Astrocyte (in vitro differentiated cells and primary cell): Measurements from ENCODE around the gene MASP1. TPM values are rescaled to one million over a fixed set of nuclear protein-coding genes. Genes with fewer than 3 reads are reported as not detected.

Experiments used
- DNase-seq: peaks from one replicate; pipeline ENCODE4 v3.0.0-alpha.2; 2010; ENCODE audit warnings: low read depth
- FAIRE-seq: peaks from 2 replicates; lab custom pipeline; 2011; peaks lifted over from hg19 to GRCh38; lab: Jason Lieb, UNC
- H2AFZ ChIP-seq: 2 replicates; pipeline ENCODE4 v1.6.0; 2012; ENCODE audit warnings: low read depth, low read length, inconsistent platforms
- H3K27ac ChIP-seq: 2 replicates; pipeline ENCODE4 v1.5.1; 2011; ENCODE audit warnings: low read depth, low read length, inconsistent platforms
- H3K27me3 ChIP-seq: 2 replicates; pipeline ENCODE4 v1.6.0; 2011; ENCODE audit warnings: low read length, inconsistent platforms; ENCODE audit not compliant: insufficient read depth
- H3K36me3 ChIP-seq: 2 replicates; pipeline ENCODE4 v1.5.1; 2011; ENCODE audit warnings: low read length, inconsistent platforms; ENCODE audit not compliant: insufficient read depth
- H3K4me1 ChIP-seq: 2 replicates; pipeline ENCODE4 v1.5.1; 2011; ENCODE audit warnings: low read length, inconsistent platforms; ENCODE audit not compliant: insufficient read depth
- H3K4me2 ChIP-seq: 2 replicates; pipeline ENCODE4 v1.6.0; 2012; ENCODE audit warnings: low read length, inconsistent platforms
- H3K4me3 ChIP-seq: 2 replicates; pipeline ENCODE4 v1.5.1; 2011; ENCODE audit warnings: low read depth, mild to moderate bottlenecking, low read length, inconsistent platforms; ENCODE audit not compliant: insufficient read depth
- H3K79me2 ChIP-seq: 2 replicates; pipeline ENCODE4 v1.6.0; 2012; ENCODE audit warnings: mild to moderate bottlenecking, low read length, inconsistent platforms; ENCODE audit not compliant: insufficient read depth
- H3K9ac ChIP-seq: 2 replicates; pipeline ENCODE4 v1.6.0; 2012; ENCODE audit warnings: mild to moderate bottlenecking, low read length, inconsistent platforms
- H3K9me3 ChIP-seq: 2 replicates; pipeline ENCODE4 v1.5.1; 2012; ENCODE audit warnings: low read depth, mild to moderate bottlenecking, low read length, inconsistent platforms; ENCODE audit not compliant: insufficient read depth
- H4K20me1 ChIP-seq: 2 replicates; pipeline ENCODE4 v1.6.0; 2012; ENCODE audit warnings: low read length, inconsistent platforms; ENCODE audit not compliant: insufficient read depth
- H3K27ac Mint-ChIP-seq: one replicate; pipeline ENCODE4 v1.8.0; 2021; ENCODE audit warnings: mild to moderate bottlenecking, mixed read lengths; ENCODE audit not compliant: unreplicated experiment
- H3K27me3 Mint-ChIP-seq: one replicate; pipeline ENCODE4 v1.8.0; 2021; ENCODE audit warnings: low read depth, mixed read lengths; ENCODE audit not compliant: unreplicated experiment
- H3K36me3 Mint-ChIP-seq: one replicate; pipeline ENCODE4 v1.8.0; 2021; ENCODE audit warnings: low read depth, mixed read lengths; ENCODE audit not compliant: unreplicated experiment
- H3K4me1 Mint-ChIP-seq: one replicate; pipeline ENCODE4 v1.8.0; 2021; ENCODE audit warnings: low read depth, mixed read lengths; ENCODE audit not compliant: unreplicated experiment
- H3K4me3 Mint-ChIP-seq: one replicate; pipeline ENCODE4 v1.8.0; 2021; ENCODE audit warnings: mild to moderate bottlenecking, moderate library complexity, mixed read lengths; ENCODE audit not compliant: unreplicated experiment
- H3K9me3 Mint-ChIP-seq: one replicate; pipeline ENCODE4 v1.8.0; 2021; ENCODE audit warnings: mild to moderate bottlenecking, mixed read lengths; ENCODE audit not compliant: unreplicated experiment
- EZH2 ChIP-seq: IDR thresholded peaks from 2 replicates; pipeline ENCODE4 v1.6.1; 2012; ENCODE audit warnings: mild to moderate bottlenecking, low read length, inconsistent platforms; ENCODE audit not compliant: insufficient read depth
- total RNA-seq: library from RNA; stranded (reverse); gene quantifications from 2 replicates; pipeline ENCODE4 v1.2.1, GENCODE V29; 2021
- TF ChIP-seq, protein P1 (sequence below): IDR thresholded peaks from 2 replicates; pipeline ENCODE4 v1.5.1; 2011; ENCODE audit warnings: low read depth, mild to moderate bottlenecking, inconsistent platforms, low read length, moderate library complexity; ENCODE audit not compliant: insufficient read depth

Gene MASP1
- total RNA-seq, 1 donor from 2014 or later, result 0.79 TPM

DNA sequence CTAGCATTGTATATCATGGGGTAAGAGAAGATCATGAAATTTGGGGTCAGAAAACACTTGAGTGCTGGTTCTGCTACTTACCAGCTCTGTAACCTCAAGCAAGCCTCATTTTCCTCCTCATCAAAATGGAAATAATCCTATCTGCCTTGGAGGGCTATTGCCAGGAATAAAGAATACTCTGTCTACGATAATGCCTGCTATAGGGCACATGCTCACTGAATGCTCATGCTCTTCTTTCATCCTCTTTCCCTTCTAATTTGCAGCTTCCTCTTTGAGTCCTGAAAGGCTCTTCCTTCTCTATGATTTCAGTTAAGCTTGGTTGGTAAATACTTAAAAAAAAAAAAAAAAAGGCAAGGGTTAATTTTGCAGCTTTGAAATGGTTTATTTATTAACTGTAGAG, 81.4 kb downstream of the MASP1 start:
- H2AFZ ChIP-seq, result no peak overlapping the region
- H3K4me2 ChIP-seq, result no peak overlapping the region
- Mint-ChIP-seq H3K4me1 (peaks cover 9% of the 10 kb centered on the region), H3K4me3 (no peak overlapping the region), H3K27me3 (peaks cover 9% of the 10 kb centered on the region), H3K36me3 (no peaks in the 10 kb centered on the region), H3K9me3 (peaks cover 16% of the 10 kb centered on the region), H3K27ac (no peak overlapping the region)
- H3K27me3 ChIP-seq, result no peaks in the 10 kb centered on the region
- TF ChIP-seq, protein P1, sequence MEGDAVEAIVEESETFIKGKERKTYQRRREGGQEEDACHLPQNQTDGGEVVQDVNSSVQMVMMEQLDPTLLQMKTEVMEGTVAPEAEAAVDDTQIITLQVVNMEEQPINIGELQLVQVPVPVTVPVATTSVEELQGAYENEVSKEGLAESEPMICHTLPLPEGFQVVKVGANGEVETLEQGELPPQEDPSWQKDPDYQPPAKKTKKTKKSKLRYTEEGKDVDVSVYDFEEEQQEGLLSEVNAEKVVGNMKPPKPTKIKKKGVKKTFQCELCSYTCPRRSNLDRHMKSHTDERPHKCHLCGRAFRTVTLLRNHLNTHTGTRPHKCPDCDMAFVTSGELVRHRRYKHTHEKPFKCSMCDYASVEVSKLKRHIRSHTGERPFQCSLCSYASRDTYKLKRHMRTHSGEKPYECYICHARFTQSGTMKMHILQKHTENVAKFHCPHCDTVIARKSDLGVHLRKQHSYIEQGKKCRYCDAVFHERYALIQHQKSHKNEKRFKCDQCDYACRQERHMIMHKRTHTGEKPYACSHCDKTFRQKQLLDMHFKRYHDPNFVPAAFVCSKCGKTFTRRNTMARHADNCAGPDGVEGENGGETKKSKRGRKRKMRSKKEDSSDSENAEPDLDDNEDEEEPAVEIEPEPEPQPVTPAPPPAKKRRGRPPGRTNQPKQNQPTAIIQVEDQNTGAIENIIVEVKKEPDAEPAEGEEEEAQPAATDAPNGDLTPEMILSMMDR, result no peak
- no peak for TF ChIP-seq EZH2
- no peaks in the 10 kb centered on the region for H3K79me2 ChIP-seq
- peaks cover 9% of the 10 kb centered on the region for H3K9me3 ChIP-seq
- no peak for FAIRE-seq
- H3K4me1 ChIP-seq, result peaks cover 19% of the 10 kb centered on the region
- H3K27ac ChIP-seq, result no peak overlapping the region
- DNase-seq, result no peak
- H3K4me3 ChIP-seq, result no peak overlapping the region
- no peak overlapping the region for H3K9ac ChIP-seq
- no peaks in the 10 kb centered on the region for H3K36me3 ChIP-seq
- no peaks in the 10 kb centered on the region for H4K20me1 ChIP-seq

DNA sequence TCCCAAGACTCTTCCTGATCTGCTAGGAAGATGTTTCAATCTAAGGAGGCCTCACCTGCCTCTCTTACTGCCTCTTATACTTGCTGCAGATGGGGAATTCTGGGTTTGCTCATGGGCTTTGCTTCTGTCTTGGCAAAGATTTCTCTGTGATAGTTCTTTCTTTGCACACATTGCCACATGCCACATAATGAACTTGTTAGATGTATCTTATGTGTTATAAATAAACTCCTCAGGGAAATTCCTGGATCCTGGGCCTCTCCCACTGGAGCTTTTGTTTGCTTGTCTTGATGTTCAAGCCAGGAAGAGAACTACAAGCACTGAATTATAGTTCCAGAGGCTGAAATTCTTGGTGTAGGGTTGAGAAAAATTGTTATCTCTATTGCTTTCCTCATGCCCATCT, 82.0 kb downstream of the MASP1 start:
- Mint-ChIP-seq H3K27me3 (peaks cover 11% of the 10 kb centered on the region), H3K9me3 (peaks cover 16% of the 10 kb centered on the region), H3K27ac (no peak overlapping the region), H3K36me3 (no peaks in the 10 kb centered on the region), H3K4me3 (no peak overlapping the region), H3K4me1 (peaks cover 9% of the 10 kb centered on the region)
- Histone ChIP-seq H3K27ac (no peak overlapping the region), H3K36me3 (no peaks in the 10 kb centered on the region), H3K27me3 (no peaks in the 10 kb centered on the region), H3K9me3 (peaks cover 9% of the 10 kb centered on the region), H3K79me2 (no peaks in the 10 kb centered on the region), H3K4me3 (no peak overlapping the region), H3K4me2 (no peak overlapping the region), H2AFZ (no peak overlapping the region), H4K20me1 (no peaks in the 10 kb centered on the region), H3K4me1 (peaks cover 19% of the 10 kb centered on the region), H3K9ac (no peak overlapping the region)
- FAIRE-seq, result no peak
- DNase-seq, result no peak
- TF ChIP-seq, protein P1, result no peak
- no peak for TF ChIP-seq EZH2

DNA sequence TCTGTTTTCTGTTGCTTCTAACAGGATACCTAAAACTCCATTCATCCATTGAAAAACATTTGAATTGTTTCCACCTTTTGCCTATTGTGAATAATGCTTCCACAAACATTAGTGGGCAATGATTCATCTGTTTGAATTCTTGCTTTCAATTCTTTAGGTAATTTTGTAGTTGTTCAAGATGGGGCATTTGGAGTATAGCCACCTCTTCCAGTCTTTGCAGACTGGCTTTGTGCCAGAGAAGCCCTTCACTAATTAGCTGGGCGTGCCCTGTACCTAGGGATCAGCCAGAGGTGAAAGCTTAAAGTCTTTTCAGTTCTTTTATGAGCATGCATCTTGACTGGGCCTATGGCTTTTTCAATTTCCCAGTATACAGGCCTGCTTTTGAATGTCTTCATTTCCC, 83.4 kb downstream of the MASP1 start:
- peak; percentile 92 for FAIRE-seq
- peaks cover 9% of the 10 kb centered on the region for H3K4me1 Mint-ChIP-seq
- Histone ChIP-seq H2AFZ (no peak overlapping the region), H3K27ac (peak overlapping the region; percentile 14), H3K36me3 (no peaks in the 10 kb centered on the region), H3K4me2 (peak overlapping the region; percentile 16), H4K20me1 (no peaks in the 10 kb centered on the region), H3K4me3 (no peak overlapping the region), H3K9ac (no peak overlapping the region), H3K79me2 (no peaks in the 10 kb centered on the region), H3K9me3 (peaks cover 9% of the 10 kb centered on the region), H3K27me3 (no peaks in the 10 kb centered on the region), H3K4me1 (peaks cover 19% of the 10 kb centered on the region)
- peaks cover 16% of the 10 kb centered on the region for H3K9me3 Mint-ChIP-seq
- H3K27ac Mint-ChIP-seq, result no peak overlapping the region
- TF ChIP-seq, protein P1, result no peak
- TF ChIP-seq EZH2, result no peak
- peaks cover 2% of the 10 kb centered on the region for H3K36me3 Mint-ChIP-seq
- peaks cover 13% of the 10 kb centered on the region for H3K27me3 Mint-ChIP-seq
- peak; percentile 83 for DNase-seq
- no peak overlapping the region for H3K4me3 Mint-ChIP-seq
